Measurements from ENCODE around the gene IER3.
"Not testable (repeated sequence)": the region's sequence is repeated elsewhere in the genome, so short reads cannot be mapped to it uniquely, and the experiment has no call there.

IER3 gene

DNA sequence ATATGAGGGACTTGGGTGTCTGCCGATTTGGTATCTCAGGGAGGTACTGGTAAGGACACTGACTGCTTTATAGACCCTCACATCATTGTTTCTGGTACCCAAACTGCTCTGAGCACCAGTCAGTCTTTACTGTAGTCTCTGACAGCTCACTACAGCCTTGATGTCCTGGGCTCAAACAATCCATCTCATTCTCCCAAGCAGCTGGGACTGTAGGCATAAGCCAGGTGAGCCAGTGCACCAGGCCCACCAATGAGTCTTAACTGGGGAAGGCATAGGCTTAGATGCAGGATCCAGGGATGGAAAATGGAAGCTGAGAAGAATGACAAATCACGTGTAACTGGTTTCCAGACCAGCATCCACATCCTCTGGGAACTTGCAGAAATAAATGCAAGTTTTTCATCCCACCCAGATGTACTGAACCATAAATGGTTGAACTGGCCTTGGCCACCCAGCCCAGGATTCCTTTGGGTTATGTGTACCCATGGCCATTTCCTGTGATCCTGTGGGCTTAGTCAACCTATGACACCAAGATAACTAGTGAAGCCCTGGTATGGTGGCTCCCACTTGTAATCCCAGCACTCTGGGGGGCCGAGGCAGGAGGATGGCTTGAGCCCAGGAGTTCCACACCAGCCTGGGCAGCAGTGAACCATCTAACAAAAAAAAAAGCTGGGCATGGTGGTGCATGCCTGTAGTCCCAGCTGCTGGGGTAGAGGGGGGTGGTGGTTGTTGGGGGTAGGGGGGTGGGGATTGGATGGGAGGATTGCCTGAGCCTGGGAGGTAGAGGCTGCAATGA lies 18.4 kb downstream of the IER3 start:
- in situ Hi-C loops (cut with MboI; ENCODE audit: low sequenced_read_pairs): no loop called here

DNA sequence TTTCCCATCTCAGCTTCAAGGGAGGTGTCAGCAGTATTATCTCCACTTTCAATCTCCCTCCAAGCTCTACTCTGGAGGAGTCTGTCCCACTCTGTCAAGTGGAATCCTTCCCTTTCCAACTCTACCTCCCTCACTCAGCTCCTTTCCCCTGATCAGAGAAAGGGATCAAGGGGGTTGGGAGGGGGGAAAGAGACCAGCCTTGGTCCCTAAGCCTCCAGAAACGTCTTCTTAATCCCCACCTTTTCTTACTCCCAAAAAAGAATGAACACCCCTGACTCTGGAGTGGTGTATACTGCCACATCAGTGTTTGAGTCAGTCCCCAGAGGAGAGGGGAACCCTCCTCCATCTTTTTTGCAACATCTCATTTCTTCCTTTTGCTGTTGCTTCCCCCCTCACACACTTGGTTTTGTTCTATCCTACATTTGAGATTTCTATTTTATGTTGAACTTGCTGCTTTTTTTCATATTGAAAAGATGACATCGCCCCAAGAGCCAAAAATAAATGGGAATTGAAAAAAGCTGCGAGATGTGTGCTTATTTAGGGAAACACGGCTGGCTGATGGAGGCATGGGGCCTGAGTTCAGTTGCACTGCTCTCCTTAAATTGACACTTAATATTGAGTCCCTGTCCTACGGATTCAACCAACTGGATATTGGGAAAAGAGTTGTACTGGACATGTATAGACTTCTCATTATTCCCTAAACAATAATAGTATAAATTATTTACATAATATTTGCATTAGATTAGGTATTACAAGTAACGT lies 19.3 kb downstream of the IER3 start:
- in situ Hi-C loops (cut with MboI; ENCODE audit: low sequenced_read_pairs): no loop called here

DNA sequence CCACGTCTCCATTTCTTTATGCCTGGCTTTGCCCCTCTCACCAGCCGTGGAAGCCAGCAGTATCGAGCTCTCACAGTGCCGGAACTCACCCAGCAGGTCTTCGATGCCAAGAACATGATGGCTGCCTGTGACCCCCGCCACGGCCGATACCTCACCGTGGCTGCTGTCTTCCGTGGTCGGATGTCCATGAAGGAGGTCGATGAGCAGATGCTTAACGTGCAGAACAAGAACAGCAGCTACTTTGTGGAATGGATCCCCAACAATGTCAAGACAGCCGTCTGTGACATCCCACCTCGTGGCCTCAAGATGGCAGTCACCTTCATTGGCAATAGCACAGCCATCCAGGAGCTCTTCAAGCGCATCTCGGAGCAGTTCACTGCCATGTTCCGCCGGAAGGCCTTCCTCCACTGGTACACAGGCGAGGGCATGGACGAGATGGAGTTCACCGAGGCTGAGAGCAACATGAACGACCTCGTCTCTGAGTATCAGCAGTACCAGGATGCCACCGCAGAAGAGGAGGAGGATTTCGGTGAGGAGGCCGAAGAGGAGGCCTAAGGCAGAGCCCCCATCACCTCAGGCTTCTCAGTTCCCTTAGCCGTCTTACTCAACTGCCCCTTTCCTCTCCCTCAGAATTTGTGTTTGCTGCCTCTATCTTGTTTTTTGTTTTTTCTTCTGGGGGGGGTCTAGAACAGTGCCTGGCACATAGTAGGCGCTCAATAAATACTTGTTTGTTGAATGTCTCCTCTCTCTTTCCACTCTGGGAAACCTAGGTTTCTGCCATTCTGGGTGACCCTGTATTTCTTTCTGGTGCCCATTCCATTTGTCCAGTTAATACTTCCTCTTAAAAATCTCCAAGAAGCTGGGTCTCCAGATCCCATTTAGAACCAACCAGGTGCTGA lies 20.3 kb downstream of the IER3 start:
- in situ Hi-C loops (cut with MboI; ENCODE audit: low sequenced_read_pairs): not testable (repeated sequence)

DNA sequence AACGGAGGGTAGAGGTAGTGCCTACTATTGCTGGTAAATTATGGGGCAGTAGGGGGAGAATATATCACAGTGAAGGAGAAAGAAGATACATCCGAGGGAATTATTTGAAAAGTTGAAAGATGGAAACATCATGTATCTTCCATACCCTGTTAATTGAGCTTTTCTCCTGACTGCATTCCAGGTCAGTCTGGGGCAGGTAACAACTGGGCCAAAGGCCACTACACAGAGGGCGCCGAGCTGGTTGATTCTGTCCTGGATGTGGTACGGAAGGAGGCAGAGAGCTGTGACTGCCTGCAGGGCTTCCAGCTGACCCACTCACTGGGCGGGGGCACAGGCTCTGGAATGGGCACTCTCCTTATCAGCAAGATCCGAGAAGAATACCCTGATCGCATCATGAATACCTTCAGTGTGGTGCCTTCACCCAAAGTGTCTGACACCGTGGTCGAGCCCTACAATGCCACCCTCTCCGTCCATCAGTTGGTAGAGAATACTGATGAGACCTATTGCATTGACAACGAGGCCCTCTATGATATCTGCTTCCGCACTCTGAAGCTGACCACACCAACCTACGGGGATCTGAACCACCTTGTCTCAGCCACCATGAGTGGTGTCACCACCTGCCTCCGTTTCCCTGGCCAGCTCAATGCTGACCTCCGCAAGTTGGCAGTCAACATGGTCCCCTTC lies 21.0 kb downstream of the IER3 start:
- in situ Hi-C loops (cut with MboI; ENCODE audit: low sequenced_read_pairs): not testable (repeated sequence)

DNA sequence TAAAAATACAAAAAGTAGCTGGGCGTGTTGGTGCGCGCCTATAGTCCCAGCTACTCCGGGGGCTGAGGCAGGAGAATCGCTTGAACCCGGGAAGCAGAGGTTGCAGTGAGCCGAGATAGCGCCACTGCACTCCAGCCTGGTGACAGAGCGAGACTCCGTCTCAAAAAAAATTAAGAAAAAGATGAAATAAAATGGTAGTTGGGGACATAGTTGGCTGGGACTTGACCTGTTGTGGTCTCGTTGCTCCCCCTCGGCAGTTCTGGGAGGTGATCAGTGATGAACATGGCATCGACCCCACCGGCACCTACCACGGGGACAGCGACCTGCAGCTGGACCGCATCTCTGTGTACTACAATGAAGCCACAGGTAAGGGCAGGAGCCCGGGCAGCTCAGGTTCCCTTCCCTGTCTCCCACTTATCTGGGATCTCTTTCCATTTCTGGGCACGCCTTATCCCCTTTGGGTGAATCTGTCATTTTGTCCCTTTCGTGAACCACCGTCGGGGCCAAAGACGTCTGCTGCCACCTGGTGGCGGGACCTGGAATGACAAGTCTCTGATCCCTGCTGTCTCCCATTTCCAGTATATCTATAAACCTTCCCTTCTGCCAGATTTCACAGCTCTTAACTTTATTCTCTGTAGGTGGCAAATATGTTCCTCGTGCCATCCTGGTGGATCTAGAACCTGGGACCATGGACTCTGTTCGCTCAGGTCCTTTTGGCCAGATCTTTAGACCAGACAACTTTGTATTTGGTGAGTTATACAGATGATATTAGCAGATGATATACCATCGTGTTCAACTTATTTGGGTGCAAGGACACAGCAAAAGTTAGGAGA lies 21.9 kb downstream of the IER3 start:
- in situ Hi-C loops (cut with MboI; ENCODE audit: low sequenced_read_pairs): no loop called here

DNA sequence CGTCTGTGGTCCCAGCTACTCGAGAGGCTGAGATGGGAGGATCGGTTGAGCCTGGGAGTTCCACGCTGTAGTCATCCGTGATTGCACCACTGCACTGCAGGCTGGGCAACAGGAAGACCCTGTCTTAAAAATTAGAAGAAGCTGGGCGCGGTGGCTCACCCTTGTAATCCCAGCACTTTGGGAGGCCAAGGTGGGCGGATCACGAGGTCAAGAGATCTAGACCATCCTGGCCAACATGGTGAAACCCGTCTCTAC lies 22.4 kb downstream of the IER3 start:
- in situ Hi-C loops (cut with MboI; ENCODE audit: low sequenced_read_pairs): not testable (repeated sequence)

DNA sequence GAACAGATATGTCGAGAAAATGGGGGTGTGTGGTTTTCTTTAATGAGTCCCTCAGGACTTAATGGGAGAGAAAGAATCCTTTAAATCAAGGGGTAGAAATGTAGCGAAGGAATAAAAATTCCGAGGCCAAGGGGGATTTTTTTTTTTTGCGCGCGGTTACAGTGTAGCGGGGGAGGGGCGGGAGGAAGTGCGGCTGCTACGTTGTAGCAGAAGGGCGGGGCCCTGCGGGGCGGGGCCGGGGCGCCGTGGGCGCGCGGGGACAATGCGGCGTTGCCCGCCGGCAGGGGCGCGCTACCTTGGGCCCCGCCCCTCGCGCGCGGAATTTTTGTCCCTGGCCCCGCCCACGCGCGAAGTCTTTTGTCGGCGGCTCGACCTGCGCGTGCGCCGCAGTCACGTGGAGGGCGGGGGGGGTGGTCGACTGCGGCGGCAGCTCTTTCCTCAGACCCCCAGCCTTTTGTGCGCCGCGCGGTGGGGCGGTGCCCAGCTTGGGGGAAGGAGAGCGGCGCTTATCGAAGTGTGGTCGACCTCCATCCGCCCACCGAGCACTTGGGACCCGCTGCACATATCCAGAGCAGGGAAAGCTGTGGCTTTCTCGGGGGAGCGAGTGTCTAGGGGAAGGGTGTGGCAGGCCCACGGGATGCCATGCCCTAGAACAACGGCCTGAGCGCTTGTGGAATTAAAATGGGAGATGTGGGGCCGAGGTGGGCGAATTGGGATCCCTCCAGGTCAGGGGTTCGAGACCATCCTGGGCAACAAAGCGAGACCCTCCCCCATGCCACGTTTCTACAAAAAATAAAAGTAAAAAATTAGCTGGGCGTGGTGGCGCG lies 22.9 kb downstream of the IER3 start:
- in situ Hi-C loops (cut with MboI; ENCODE audit: low sequenced_read_pairs): no loop called here

DNA sequence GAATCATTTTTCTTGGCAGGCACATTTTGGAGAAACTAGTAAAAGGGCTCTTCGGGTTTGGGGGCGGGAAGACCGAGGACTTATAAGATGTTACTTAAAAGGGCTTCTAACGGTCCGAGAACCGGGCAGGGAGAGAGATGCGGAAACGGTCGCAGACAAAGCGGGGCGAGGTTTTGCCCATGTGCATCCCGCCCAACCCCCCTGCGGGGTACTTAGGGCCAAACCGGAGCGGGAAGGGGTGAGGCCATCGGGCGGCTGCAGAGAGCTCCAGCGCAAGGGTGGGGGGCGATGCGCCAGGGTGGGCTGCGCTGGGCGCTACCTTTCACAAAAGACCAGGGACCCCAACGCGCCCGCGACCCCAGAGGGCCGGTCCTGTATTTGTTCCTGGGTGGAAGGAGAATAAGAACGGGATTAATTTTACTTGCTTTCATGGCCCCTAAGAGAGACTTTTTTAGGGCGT lies 23.6 kb downstream of the IER3 start:
- in situ Hi-C loops (cut with MboI; ENCODE audit: low sequenced_read_pairs): no loop called here

DNA sequence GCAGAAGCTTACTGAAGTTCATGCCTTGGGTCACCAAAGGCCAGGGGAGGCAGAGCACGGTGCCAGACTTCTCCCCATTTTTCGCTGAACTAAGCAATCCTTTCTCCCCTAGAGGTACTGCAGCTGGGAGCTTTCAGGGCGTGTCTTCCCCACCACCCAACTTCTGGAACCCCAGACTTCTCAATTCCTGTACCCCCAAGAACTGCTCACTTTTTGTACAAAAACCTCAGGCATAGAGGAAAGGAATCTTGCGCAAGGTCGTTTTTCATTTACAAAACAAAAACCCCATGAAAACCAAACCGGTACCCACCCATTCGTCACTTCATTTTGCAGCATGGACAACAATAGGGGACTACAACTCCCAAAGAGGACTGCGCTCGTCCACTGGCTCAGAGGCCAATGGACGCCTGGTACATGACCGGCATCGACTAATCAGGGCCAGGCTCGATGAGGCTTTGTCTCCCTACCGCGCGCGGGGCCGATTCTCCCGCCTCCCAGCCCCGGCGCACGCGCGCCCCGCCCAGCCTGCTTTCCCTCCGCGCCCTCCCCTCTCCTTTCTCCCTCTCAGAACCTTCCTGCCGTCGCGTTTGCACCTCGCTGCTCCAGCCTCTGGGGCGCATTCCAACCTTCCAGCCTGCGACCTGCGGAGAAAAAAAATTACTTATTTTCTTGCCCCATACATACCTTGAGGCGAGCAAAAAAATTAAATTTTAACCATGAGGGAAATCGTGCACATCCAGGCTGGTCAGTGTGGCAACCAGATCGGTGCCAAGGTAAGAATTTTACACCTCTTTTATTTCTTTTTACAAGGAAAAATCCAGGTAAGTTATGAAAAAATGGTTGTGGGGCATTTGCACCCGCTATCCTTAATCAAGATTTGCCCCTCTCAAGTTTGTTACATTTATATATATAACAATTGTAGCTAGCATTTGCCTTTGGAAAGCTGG lies 24.3 kb downstream of the IER3 start, which contains the start of gene TUBB:
Gene TUBB, plus strand, starts transcription at position 562 of the 947 bp plus-strand sequence. Its CDS starts 155 bp downstream, at position 717.
- in situ Hi-C loops (cut with MboI; ENCODE audit: low sequenced_read_pairs): loop anchor here (5.0 kb wide), 1 partner anchor 38 kb away; no protein-coding TSS in a partner anchor

DNA sequence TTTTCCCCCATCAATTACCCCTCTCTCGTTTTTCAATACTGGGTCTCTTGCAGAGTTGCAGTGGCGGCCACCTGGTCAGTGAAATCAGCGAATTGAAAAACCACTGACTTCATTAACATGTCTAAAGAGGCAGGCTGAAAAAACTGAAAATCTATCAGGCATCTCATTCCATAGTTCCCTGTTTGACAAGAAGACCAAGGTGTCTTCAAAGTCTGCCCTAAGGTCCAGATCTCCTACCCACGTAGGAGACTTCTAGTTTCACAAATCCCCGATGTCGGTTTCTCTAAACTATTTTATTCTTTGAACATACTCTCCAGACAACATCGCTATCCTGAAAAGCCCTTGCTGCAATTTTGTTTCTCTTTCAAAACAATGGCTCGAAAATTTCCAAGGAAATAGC lies 25.0 kb downstream of the IER3 start:
- in situ Hi-C loops (cut with MboI; ENCODE audit: low sequenced_read_pairs): loop anchor here (5.0 kb wide), 1 partner anchor 37 kb away; no protein-coding TSS in a partner anchor

DNA sequence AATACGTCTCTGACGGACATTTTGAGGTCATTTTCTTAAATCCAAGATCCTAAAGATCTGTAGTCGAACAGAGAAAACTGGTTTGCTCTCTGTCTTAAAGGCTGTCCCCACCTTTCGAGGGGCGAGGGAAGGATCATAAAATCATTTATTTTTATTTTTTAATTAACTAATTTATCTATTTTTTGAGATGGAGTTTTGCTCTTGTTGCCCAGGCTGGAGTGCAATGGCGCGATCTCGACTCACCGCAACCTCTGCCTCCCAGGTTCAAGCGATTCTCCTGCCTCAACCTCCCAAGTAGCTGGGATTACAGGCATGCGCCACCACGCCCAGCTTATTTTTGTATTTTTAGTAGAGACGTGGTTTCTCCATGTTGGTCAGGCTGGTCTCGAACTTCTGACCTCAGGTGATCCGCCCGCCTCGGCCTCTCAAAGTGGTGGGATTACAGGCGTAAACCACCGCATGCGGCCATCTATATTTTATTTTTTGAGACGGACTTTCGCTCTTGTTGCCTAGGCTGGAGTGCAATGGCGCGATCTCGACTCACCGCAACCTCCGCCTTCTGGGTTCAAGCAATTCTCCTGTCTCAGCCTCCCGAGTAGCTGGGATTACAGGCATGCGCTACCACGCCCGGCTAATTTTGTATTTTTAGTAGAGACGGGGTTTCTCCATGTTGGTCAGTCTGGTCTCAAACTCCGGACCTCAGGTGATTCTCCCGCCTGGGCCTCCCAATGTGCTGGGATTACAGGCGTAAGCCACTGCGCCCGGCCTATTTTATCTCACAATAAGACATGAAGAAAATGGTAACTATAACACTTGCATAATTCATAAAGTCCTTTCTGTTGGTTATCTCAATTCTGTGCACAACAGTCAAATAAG lies 26.3 kb downstream of the IER3 start:
- in situ Hi-C loops (cut with MboI; ENCODE audit: low sequenced_read_pairs): loop anchor here (5.0 kb wide), 1 partner anchor 36 kb away; no protein-coding TSS in a partner anchor

DNA sequence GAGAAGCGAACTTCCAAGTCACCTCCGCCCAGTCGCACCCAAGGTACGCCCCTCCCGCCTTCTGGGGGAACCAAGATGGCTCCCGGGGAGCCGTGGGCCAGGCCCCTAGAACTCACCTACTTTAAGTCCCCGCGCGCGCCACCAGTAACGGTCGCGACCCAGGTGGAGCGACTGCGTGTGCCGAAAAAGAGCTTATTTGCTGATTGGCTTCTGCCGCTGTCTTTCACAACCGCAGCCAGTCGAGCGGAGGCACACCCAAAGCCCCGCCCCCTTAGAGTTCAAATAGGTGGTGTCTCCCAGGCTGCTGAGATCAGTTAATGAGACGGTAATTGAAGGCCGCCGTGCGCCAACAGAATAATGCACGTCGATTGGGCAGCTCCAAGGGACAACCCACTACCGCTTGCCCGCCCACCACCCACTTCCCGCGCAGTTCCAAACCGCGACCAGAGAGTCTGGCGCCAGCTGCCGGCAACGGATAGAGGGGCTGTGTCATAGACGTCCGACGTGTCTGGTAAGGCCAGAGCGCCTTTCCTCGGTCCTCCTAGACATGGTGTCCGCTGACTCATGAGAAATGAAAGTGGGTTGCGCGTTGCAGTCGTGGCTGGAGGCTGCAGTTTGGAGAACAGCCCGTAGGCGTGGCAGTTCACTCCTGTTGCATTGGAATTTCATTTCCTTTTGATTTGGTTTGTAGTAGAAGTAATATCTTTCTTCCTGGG lies 27.1 kb downstream of the IER3 start, which contains the start of gene MDC1:
Gene MDC1, minus strand, starts transcription at position 153 of the 716 bp plus-strand sequence. CDS start 2,106 bp downstream, outside the sequence.
- in situ Hi-C loops (cut with MboI; ENCODE audit: low sequenced_read_pairs): loop anchor here (5.0 kb wide), 1 partner anchor 35 kb away; no protein-coding TSS in a partner anchor

DNA sequence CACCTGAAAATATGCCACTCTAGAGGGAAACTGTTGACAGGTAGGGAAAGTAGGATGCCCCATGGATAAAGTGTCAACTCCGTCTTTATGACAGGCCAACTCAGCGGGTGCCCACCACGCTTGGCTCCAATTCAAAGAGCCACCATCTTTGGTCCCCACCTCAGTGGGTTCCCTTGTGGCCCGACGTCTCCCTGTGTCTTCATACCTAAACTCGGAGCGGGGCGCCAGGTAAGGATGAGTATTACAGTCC lies 27.5 kb downstream of the IER3 start:
- in situ Hi-C loops (cut with MboI; ENCODE audit: low sequenced_read_pairs): loop anchor here (5.0 kb wide), 1 partner anchor 35 kb away; no protein-coding TSS in a partner anchor

DNA sequence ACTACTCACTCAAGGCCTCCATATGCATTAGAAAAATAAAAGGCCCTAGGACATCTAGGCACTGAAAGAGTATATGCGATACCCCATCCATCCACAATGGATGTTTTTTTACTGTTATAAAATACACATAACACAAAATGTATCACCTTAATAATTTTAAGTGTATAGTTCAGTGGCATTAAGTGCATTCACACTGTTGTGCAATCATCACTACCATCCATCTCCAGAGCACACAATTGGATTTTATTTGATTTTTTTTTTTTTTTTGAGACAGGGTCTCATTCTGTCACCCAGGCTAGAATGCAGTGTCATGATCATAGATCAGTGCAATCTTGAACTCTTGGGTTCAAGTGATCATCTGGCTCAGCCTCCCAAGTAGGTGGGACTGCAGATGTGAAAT lies 30.1 kb downstream of the IER3 start:
- in situ Hi-C loops (cut with MboI; ENCODE audit: low sequenced_read_pairs): no loop called here

DNA sequence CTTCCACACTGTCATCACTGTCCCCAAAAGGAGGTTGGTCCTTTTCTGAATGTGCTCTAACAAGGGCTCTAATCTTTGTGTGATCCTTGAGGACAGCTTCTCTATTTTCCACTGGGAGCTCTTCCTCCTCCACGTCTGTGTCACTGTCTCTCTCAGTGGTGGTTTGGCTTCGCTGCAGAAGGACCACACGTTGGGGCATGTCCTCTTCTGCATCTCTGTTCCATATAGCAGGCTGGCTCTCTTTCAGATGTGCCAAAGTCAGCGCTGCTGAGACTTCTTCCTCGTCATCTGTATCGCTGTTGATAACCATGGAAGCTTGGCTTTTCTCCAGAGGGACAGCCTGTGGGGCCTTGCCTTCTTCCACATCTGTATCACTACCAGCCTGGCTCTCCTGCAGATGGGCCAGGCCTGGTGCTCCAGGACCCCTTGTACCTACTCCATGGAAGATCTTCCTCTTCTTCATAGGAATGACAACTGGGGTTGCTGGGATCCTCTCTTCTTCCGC lies 31.9 kb downstream of the IER3 start:
- in situ Hi-C loops (cut with MboI; ENCODE audit: low sequenced_read_pairs): no loop called here
